IPS-NIHi7 (cell line): Measurements from ENCODE around the gene PCDHGB1.
"Not testable (repeated sequence)": the region's sequence is repeated elsewhere in the genome, so short reads cannot be mapped to it uniquely, and the experiment has no call there.

ENCODE experiments used
- DNase-seq: peaks from one replicate; pipeline ENCODE4 v3.0.0; 2012; ENCODE audit warnings: mixed read lengths; ENCODE audit errors: extremely low spot score

Gene PCDHGB1

DNA sequence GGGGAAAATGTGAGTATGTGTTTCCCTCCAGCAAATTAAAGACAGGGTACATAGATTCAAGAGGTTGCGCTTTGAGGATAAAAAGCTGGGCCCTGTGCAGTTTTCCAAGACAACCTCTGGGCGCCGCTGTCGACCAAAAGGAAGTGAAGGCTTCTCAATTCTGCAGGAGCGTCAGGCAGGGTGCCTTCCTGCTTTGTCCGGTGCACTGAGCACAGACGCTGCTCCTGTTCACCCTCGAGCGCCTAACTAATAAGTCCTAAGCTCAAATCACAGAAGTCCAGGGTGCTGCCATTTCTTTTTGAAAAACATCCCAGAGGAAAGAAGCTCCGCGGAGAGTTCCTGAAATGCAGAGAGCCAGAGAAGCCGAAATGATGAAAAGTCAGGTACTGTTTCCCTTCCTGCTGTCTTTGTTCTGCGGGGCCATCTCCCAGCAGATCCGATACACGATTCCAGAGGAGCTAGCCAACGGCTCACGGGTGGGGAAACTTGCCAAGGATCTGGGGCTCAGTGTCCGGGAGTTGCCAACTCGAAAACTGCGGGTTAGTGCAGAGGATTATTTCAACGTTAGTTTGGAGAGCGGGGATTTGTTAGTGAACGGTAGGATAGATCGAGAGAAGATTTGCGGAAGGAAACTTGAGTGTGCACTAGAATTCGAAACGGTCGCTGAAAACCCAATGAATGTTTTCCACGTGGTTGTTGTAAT lies at the start of gene PCDHGB1:
Gene PCDHGB1 (plus strand): TSS at position 183 of the 703 bp plus-strand sequence. CDS start 162 bp downstream, at position 345.
- DNase-seq: peak; percentile 79

GRCh38 chr5:141303756-141304155 lies 46.1 kb upstream of the PCDHGB1 start, which contains the start of gene SLC25A2:
Gene SLC25A2 (minus strand): TSS chr5:141304049. CDS start chr5:141303865, 184 bp downstream.
- no peak for DNase-seq

- no peak for DNase-seq
Measured at GRCh38 chr5:141306630-141307029, 43.3 kb upstream of the PCDHGB1 start.

GRCh38 chr5:141313711-141314110 lies 36.2 kb upstream of the PCDHGB1 start:
- no peak for DNase-seq

DNA sequence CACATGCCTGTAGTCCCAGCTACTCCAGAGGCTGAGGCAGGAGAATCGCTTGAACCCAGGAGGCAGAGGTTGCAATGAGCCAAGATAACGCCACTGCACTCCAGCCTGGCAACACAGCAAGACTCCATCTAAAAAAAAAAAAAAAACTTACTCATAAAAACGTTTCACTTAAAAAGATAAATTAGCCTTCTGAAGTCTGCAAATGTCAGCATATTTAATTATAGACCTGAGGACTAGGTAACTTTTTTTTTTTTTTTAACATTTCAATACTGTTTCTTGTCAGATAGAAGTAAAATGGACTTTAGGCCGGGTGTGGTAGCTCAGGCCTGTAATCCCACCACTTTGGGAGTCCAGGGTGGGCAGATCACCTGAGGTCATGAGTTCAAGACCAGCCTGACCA lies 32.9 kb upstream of the PCDHGB1 start:
- not testable (repeated sequence) for DNase-seq

DNA sequence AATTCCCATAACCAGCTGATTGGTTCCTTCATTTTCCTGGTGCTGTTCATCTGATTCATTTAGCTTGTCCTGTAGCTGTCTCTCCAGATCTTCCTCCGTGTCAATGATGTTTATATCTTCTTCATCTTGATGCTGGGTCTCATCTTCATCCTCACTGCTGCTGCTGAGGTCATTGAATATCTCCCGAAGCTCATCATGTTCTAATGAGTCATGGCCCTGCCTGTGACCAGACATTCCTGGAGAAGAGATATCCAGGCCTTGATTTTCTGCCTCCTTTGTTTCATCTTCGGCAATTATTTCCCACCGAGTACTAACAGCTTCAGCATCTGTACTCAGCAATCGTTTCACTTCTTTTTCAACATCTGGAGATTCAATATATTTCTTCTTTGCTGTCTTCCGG lies 30.7 kb upstream of the PCDHGB1 start:
- no peak for DNase-seq

DNA sequence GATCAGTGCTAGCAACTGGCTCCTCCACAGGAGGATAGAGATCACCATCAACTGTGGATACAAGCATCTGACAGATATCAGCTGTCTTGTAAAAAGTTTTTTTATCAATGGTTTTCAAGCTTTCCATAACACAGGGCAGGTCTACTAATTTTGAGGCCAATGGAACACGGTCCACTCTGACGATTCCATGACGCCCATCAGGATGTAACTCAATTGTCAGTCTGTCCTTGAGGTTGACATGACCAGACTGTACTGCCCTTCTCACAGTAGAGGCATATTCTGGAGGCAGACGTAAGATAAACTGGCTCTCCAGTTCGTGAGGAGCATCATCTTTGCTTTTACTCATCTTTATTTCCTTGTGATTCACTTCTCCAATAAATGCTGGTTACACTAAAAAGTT lies 30.2 kb upstream of the PCDHGB1 start:
- DNase-seq: no peak

GRCh38 chr5:141320225-141321169 lies 29.4 kb upstream of the PCDHGB1 start, which contains the start of gene TAF7:
Gene TAF7 (minus strand): TSS chr5:141320784. CDS start chr5:141320044, 740 bp downstream.
- peak; percentile 96 for DNase-seq

DNA sequence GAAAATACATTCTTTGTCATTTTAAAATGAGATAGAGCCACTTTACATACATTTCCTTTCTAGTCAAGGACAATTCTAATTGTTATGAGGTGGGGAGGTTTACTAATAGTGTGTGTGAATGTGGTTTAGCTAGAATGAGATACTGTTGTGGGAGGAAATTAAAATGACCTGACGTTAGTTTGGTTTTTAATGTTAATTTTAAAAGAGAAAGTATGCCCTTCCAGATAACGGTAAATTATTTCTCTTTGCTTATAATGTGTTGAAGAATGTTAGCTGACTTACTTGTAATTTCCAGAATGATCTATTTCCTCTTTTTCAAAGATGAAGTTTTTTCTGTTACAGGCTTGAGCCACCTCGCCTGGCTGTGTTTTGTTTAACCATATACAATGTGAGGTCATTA lies 27.6 kb upstream of the PCDHGB1 start:
- no peak for DNase-seq

DNA sequence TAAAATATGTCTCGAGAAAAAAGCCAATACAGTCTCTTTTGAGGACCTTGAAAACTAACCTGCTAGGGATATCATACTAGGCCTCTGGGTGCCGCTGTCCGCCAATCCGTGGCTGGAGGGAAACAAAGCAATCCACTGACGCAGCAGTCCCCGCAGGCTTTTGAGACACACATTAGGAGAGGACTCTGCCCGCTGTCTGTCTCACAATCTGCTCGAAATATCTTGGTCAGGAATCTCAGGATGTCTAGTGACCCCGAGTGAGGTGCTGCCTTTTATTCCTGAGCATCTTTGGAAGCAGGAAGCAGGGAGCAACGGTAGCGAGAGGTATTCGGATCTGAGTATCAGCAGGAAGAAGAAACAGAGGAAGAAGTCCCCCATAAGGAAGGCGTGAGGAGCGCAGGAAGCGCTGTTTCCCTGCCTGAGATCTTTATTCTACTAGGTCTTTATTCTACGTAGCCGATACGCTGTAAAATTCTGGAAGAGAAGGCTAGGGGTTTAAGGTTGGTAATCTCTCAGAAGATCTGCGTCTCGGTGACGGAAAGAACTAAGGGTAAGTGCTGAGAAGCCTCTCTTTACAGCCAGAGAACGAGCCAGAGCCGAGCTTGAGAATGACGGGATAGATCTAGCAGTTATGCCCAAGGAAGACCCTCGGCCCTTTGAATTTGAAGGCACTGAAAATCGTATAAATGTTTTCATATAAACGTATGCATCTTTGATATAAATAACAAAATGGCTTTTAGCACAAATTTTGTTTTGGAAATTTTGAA lies 23.6 kb upstream of the PCDHGB1 start:
- DNase-seq: peak; percentile 74

- no peak for DNase-seq
Measured at GRCh38 chr5:141328231-141328630, 21.7 kb upstream of the PCDHGB1 start.

GRCh38 chr5:141330299-141331080 lies 19.4 kb upstream of the PCDHGB1 start, which contains the start of gene PCDHGA1:
Gene PCDHGA1 (plus strand): TSS chr5:141330514.
- no peak for DNase-seq

DNA sequence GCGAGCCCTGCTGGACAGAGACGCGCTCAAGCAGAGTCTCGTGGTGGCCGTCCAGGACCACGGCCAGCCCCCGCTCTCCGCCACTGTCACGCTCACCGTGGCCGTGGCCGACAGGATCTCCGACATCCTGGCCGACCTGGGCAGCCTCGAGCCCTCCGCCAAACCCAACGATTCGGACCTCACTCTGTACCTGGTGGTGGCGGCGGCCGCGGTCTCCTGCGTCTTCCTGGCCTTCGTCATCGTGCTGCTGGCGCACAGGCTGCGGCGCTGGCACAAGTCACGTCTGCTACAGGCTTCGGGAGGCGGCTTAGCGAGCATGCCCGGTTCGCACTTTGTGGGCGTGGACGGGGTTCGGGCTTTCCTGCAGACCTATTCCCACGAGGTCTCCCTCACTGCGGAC lies 17.3 kb upstream of the PCDHGB1 start:
- DNase-seq: not testable (repeated sequence)

DNA sequence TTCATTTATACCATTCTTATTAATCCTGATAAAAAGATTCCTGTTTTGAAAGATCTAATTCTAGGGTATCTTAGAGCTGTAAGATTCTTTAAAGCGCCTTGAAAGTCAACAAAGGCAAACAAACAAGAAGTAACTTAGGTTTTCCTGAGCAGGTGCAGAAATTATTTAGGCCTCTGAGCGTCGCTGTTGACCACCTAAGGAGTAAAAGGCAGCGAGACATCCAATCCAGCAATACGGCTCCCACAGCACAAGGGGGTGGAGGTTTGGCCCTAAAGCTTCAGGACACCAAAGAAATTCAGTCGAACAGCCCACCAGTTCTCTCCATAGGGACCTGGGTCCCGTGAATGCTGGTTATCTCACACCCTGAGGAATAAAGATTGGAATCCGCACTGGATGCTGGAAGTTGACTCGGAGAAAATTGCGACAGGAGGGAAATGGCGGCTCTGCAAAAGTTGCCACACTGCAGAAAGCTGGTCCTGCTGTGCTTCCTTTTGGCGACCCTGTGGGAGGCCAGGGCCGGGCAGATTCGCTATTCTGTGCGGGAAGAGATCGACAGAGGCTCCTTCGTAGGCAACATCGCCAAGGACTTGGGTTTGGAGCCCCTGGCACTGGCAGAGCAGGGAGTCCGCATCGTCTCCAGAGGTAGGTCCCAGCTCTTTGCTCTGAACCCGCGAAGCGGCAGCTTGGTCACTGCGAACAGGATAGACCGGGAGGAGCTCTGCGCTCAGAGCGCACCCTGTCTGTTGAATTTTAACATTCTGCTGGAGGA lies 11.2 kb upstream of the PCDHGB1 start, which contains the start of gene PCDHGA2:
Gene PCDHGA2 (plus strand): TSS at position 223 of the 769 bp plus-strand sequence.
- DNase-seq: peak; percentile 62

DNA sequence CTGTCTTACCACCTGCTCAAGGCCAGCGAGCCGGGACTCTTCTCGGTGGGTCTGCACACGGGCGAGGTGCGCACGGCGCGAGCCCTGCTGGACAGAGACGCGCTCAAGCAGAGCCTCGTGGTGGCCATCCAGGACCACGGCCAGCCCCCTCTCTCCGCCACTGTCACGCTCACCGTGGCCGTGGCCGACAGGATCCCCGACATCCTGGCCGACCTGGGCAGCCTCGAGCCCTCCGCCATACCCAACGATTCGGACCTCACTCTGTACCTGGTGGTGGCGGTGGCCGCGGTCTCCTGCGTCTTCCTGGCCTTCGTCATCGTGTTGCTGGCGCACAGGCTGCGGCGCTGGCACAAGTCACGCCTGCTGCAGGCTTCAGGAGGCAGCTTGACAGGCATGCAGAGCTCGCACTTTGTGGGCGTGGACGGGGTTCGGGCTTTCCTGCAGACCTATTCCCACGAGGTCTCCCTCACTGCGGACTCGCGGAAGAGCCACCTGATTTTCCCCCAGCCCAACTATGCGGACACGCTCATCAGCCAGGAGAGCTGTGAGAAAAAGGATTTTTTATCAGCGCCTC lies 9.0 kb upstream of the PCDHGB1 start:
- not testable (repeated sequence) for DNase-seq

DNA sequence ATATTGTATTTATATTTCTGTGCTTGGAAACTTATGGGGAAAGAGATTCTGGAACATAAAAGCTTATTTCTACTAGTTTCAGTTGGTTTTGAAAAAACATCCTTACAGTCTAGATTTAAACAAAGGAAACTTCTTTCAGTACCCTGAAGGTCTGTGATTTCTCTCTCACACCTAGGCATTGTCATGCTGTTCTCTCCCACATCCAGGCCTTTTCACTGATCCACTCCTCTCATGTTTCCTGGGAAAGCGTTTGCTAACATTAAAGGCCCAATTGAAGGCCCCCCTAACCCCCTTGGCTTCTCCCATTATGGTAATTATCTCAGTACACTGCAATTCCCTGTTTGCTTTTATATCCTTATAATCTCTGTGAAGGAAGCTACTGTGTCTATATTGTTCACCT lies 7.1 kb upstream of the PCDHGB1 start:
- no peak for DNase-seq

DNA sequence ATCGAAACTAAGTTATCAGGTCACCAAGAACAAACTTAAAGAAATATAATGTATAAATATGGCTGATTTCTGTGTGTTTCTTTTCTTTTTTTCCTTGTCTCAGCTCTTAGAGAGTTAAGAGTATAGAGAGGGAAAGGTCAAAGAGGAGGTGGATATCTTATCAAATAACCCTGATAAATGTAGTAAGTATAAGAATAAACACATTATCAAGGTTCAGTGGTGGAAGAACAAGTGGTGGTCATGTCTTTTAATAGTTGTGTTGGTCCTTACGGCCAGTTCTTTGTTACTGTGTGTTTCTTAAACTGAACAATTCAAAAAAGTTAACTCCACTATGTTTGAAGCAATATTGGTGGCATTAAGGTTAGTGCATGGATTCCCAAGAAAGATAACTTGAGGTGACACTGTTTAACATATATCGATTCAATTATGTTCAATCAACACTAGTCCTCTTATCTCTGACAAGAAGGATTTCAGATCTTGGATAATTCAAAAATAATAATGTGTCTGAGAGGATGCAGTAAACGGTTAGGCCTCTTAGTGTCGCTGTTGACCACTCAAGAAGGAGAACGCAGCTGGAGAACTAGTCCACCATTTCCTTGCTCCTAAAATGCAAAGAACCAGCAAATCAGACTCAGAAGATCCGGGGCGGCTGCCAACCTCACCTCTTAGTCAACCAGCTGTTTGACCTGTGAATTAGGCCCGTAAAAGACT lies 6.5 kb upstream of the PCDHGB1 start, which contains the start of gene PCDHGA3:
Gene PCDHGA3 (plus strand): TSS at position 588 of the 711 bp plus-strand sequence. CDS start 205 bp downstream, outside the sequence.
- DNase-seq: peak; percentile 40

DNA sequence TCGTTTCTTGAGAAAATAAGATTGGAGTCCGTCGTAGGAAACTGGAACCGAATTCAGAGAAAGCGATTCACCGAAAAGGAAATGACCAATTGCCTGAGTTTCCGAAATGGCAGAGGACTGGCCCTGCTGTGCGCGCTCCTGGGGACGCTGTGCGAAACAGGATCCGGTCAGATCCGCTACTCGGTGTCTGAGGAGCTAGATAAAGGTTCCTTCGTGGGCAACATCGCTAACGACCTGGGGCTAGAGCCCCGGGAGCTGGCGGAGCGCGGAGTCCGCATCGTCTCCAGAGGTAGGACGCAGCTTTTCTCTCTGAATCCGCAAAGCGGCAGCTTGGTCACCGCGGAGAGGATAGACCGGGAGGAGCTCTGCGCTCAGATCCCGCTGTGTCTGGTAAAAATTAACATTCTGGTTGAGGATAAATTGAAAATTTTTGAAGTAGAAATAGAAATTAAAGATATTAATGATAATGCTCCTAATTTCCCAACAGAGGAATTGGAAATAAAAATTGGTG lies 5.9 kb upstream of the PCDHGB1 start:
- DNase-seq: no peak

DNA sequence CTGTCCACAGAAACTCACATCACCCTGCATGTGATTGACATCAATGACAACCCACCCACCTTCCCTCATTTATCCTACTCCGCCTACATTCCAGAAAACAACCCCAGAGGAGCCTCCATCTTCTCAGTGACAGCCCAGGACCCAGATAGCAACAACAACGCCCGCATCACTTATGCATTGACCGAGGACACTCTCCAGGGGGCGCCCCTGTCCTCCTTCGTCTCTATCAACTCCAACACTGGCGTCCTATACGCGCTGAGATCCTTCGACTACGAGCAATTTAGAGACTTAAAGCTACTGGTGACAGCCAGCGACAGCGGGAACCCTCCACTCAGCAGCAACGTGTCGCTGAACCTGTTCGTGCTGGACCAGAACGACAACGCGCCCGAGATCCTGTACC lies 4.6 kb upstream of the PCDHGB1 start:
- no peak for DNase-seq
